HCT116 (cell line): ENCODE measurements around the gene TICRR. TPM values are rescaled to one million over a fixed set of nuclear protein-coding genes. Genes with fewer than 3 reads are reported as not detected.

Experiments
- ATAC-seq: fragments of 200-7000 bp; cut with Tn5 transposase; 2 replicates; pipeline ENCODE4 v1.9.1; 2020; ENCODE audit warnings: mild to moderate bottlenecking, moderate library complexity
- BruUV-seq: library from RNA; stranded (reverse); fragments of 400-500 nt; replicated peaks from 2 replicates; lab custom pipeline; 2021; lab: Mats Ljungman, UMichigan
- CTCF ChIA-PET: fragments of 300-600 bp; sonication (Branson Sonifier 250); formaldehyde crosslinking; loops from one replicate; lab custom pipeline; 2021; ENCODE audit warnings: antibody characterized with exemption; lab: Charles Lee
- POLR2A ChIA-PET: fragments of 300-600, 350-600 bp; sonication (Branson Sonifier 250); formaldehyde crosslinking; loops from one replicate; lab custom pipeline; 2021; ENCODE audit warnings: antibody characterized with exemption; lab: Charles Lee
- RAD21 ChIA-PET, 2 experiments: fragments of 300-600 bp; sonication (Branson Sonifier 250); formaldehyde crosslinking; loops; one replicate each; lab custom pipeline; 2023; ENCODE audit warnings: low total read pairs in 2 of 2; ENCODE audit not compliant: uncharacterized antibody in 2 of 2, unreplicated experiment in 2 of 2, low non-redundant PET in 1 of 2; lab: Charles Lee
- DNase-seq: peaks from one replicate; pipeline ENCODE4 v3.0.0-alpha.2; 2010; ENCODE audit warnings: low read depth, low spot score
- H2AFZ ChIP-seq: fragments of 200-600 bp; shearing (Covaris generic), sonication (generic); 2 replicates; pipeline ENCODE4 v1.6.1; 2017; ENCODE audit warnings: low read depth, mixed run types, mixed read lengths, antibody characterized with exemption, low read length; ENCODE audit not compliant: poor library complexity, severe bottlenecking
- H3K27ac ChIP-seq: 2 replicates; pipeline ENCODE4 v1.5.1; 2012; ENCODE audit warnings: low read depth, low read length
- H3K27me3 ChIP-seq: fragments of 200-600 bp; sonication (generic); 2 replicates; pipeline ENCODE4 v1.6.1; 2016; ENCODE audit warnings: mixed run types, low read length, mixed read lengths; ENCODE audit not compliant: insufficient read depth
- H3K36me3 ChIP-seq, 2 experiments: fragments of 200-500 bp in 1 of 2; fragments of 200-600 bp in 1 of 2; sonication (Bioruptor generic) in 1 of 2; sonication (generic) in 1 of 2; 2 replicates each; pipeline versions ENCODE4 v1.5.1 to v1.6.1; 2014 to 2016; ENCODE audit warnings: low read length in 2 of 2, inconsistent platforms in 1 of 2, mixed read lengths in 1 of 2, mixed run types in 1 of 2; ENCODE audit not compliant: insufficient read depth in 2 of 2, control insufficient read depth in 1 of 2
- H3K4me1 ChIP-seq, 2 experiments: fragments of 200-600 bp in 1 of 2; sonication (generic) in 1 of 2; 2 replicates each; pipeline versions ENCODE4 v1.5.1 to v1.6.1; 2012 to 2017; ENCODE audit warnings: low read length in 2 of 2, inconsistent platforms in 1 of 2, mild to moderate bottlenecking in 1 of 2, mixed read lengths in 1 of 2, mixed run types in 1 of 2, moderate library complexity in 1 of 2; ENCODE audit not compliant: insufficient read depth in 2 of 2, control insufficient read depth in 1 of 2
- H3K4me2 ChIP-seq: fragments of 200-600 bp; sonication (generic); 2 replicates; pipeline ENCODE4 v1.6.1; 2017; ENCODE audit warnings: mixed run types, low read length, mixed read lengths
- H3K4me3 ChIP-seq, 2 experiments: fragments of 200-600 bp in 1 of 2; sonication (generic) in 1 of 2; replicated peaks in 1 of 2; 2 replicates each; pipeline ENCODE4 v1.5.1; 2011 to 2016; ENCODE audit warnings: low read length in 2 of 2, control low read depth in 1 of 2, low read depth in 1 of 2, mild to moderate bottlenecking in 1 of 2, mixed read lengths in 1 of 2, mixed run types in 1 of 2
- H3K79me2 ChIP-seq: fragments of 200-600 bp; sonication (generic); 2 replicates; pipeline ENCODE4 v1.6.1; 2017; ENCODE audit warnings: mild to moderate bottlenecking, mixed run types, low read length, moderate library complexity, mixed read lengths; ENCODE audit not compliant: insufficient read depth
- H3K9ac ChIP-seq: fragments of 200-600 bp; sonication (generic); 2 replicates; pipeline ENCODE4 v1.6.1; 2016; ENCODE audit warnings: low read length, mixed read lengths
- H3K9me2 ChIP-seq: fragments of 200-600 bp; sonication (generic), shearing (Covaris generic); 2 replicates; pipeline ENCODE4 v1.6.1; 2017; ENCODE audit warnings: mixed run types, mild to moderate bottlenecking, moderate library complexity; ENCODE audit not compliant: insufficient read depth
- H3K9me3 ChIP-seq, 2 experiments: fragments of 200-500 bp in 1 of 2; fragments of 200-600 bp in 1 of 2; sonication (Bioruptor generic) in 1 of 2; sonication (generic) in 1 of 2; 2 replicates each; pipeline ENCODE4 v1.6.1; 2014 to 2017; ENCODE audit warnings: low read length in 2 of 2, mixed read lengths in 2 of 2, inconsistent platforms in 1 of 2, low read depth in 1 of 2, mild to moderate bottlenecking in 1 of 2, mixed run types in 1 of 2, moderate library complexity in 1 of 2; ENCODE audit not compliant: control insufficient read depth in 1 of 2, insufficient read depth in 1 of 2
- H4K20me1 ChIP-seq: fragments of 200-600 bp; sonication (generic), shearing (Covaris generic); 2 replicates; pipeline ENCODE4 v1.6.1; 2017; ENCODE audit warnings: mixed run types, mild to moderate bottlenecking, moderate library complexity; ENCODE audit not compliant: insufficient read depth
- CBX3 ChIP-seq: IDR thresholded peaks from 2 replicates; pipeline ENCODE4 v1.6.1; 2012; ENCODE audit warnings: low read depth
- CEBPB ChIP-seq: IDR thresholded peaks from 2 replicates; pipeline ENCODE4 v1.6.1; 2012; ENCODE audit warnings: low read depth
- CTCF ChIP-seq, 3 experiments: fragments of 200-600 bp in 1 of 3; sonication (generic) in 1 of 3; IDR thresholded peaks in 2 of 3; conservative IDR thresholded peaks in 1 of 3; 2 replicates each; pipeline ENCODE4 v1.5.1; 2012 to 2017; ENCODE audit warnings: low read depth in 2 of 3, low read length in 2 of 3, antibody characterized with exemption in 1 of 3, borderline replicate concordance in 1 of 3, control low read depth in 1 of 3, mild to moderate bottlenecking in 1 of 3, mixed read lengths in 1 of 3, mixed run types in 1 of 3, moderate library complexity in 1 of 3; ENCODE audit not compliant: insufficient read depth in 1 of 3
- ELF1 ChIP-seq: IDR thresholded peaks from 2 replicates; pipeline ENCODE4 v1.6.1; 2012; ENCODE audit warnings: low read depth, borderline replicate concordance
- FOSL1 ChIP-seq: IDR thresholded peaks from 2 replicates; pipeline ENCODE4 v1.6.1; 2012; ENCODE audit warnings: low read depth
- POLR2A ChIP-seq: IDR thresholded peaks from 2 replicates; pipeline ENCODE4 v1.7.0; 2011; ENCODE audit warnings: borderline replicate concordance; ENCODE audit not compliant: insufficient read depth, insufficient read length; ENCODE audit errors: extremely low read depth
- REST ChIP-seq: IDR thresholded peaks from 2 replicates; pipeline ENCODE4 v1.6.1; 2012; ENCODE audit warnings: low read depth
- SIN3A ChIP-seq: IDR thresholded peaks from 2 replicates; pipeline ENCODE4 v1.6.1; 2012; ENCODE audit warnings: low read depth
- SRF ChIP-seq: IDR thresholded peaks from 2 replicates; pipeline ENCODE4 v1.6.1; 2012; ENCODE audit warnings: low read depth
- YY1 ChIP-seq: IDR thresholded peaks from 2 replicates; pipeline ENCODE4 v1.6.1; 2011; ENCODE audit warnings: low read length, low read depth, moderate library complexity, mild to moderate bottlenecking; ENCODE audit not compliant: insufficient replicate concordance; ENCODE audit errors: extremely low read depth
- ZBTB33 ChIP-seq: IDR thresholded peaks from 2 replicates; pipeline ENCODE4 v1.6.1; 2011; ENCODE audit warnings: mild to moderate bottlenecking, low read length, moderate library complexity; ENCODE audit not compliant: insufficient replicate concordance; ENCODE audit errors: extremely low read depth
- ZNF274 ChIP-seq: fragments of 200-500 bp; sonication (Bioruptor generic); IDR thresholded peaks from 2 replicates; pipeline ENCODE4 v1.6.1; 2014; ENCODE audit warnings: mild to moderate bottlenecking, low read depth, low read length, inconsistent platforms
- intact Hi-C: fragments of 100-400 bp; cut with micrococcal nuclease; formaldehyde crosslinking; loops from 2 replicates; pipeline ENCODE4 v1.10.0; 2022
- total RNA-seq: library from RNA; stranded (reverse); gene quantifications from one replicate; pipeline ENCODE4 v1.2.1, GENCODE V29; 2021; ENCODE audit not compliant: unreplicated experiment

Gene TICRR
- total RNA-seq, 1 experiment from 2014 or later = 24.8 TPM

- no peak for ATAC-seq
- Histone ChIP-seq H3K36me3 (no peaks in the 10 kb centered on the region), H3K4me2 (no peak overlapping the region)
Observed at GRCh38 chr15:89528757-89529352, 46.4 kb upstream of the TICRR start.

More at GRCh38 chr15:89528757-89529352, 46.4 kb upstream of the TICRR start:
- POLR2A ChIA-PET = interaction anchor here (0.6 kb wide), 1 partner anchor 9 kb away, joined by 3 read pairs; no protein-coding TSS in a partner anchor
- H3K27me3 ChIP-seq = no peaks in the 10 kb centered on the region
- no TSS peak for BruUV-seq
- DNase-seq = no peak
- TF ChIP-seq FOSL1 (no peak), REST (no peak), ZBTB33 (no peak), SIN3A (no peak), ELF1 (no peak), CEBPB (no peak), YY1 (no peak), ZNF274 (no peak), SRF (no peak), CBX3 (no peak), CTCF (IDR thresholded peaks at IDR 0.05 in 2 of 3, conservative IDR thresholded peaks at IDR 0.05 in 1 of 3; ENCODE audit: borderline replicate concordance in 1 of 3, insufficient read depth in 1 of 3, low read depth in 2 of 3, low read length in 2 of 3) (no peak), POLR2A (no peak)
- H2AFZ ChIP-seq = no peak overlapping the region
- no peaks in the 10 kb centered on the region for H4K20me1 ChIP-seq
- no peak overlapping the region for H3K9ac ChIP-seq
- RAD21 ChIA-PET = no interaction called here
- H3K27ac ChIP-seq = no peak overlapping the region
- no peak overlapping the region for H3K4me3 ChIP-seq
- H3K79me2 ChIP-seq = no peaks in the 10 kb centered on the region
- CTCF ChIA-PET = no interaction called here
- intact Hi-C loops = no loop called here
- no peaks in the 10 kb centered on the region for H3K9me2 ChIP-seq
- H3K4me1 ChIP-seq = no peaks in the 10 kb centered on the region
- H3K9me3 ChIP-seq = no peaks in the 10 kb centered on the region
